ENCODE data around the gene ARHGEF40.
"Not testable (repeated sequence)": the region's sequence is repeated elsewhere in the genome, so short reads cannot be mapped to it uniquely, and the experiment has no call there.

ARHGEF40 gene

DNA sequence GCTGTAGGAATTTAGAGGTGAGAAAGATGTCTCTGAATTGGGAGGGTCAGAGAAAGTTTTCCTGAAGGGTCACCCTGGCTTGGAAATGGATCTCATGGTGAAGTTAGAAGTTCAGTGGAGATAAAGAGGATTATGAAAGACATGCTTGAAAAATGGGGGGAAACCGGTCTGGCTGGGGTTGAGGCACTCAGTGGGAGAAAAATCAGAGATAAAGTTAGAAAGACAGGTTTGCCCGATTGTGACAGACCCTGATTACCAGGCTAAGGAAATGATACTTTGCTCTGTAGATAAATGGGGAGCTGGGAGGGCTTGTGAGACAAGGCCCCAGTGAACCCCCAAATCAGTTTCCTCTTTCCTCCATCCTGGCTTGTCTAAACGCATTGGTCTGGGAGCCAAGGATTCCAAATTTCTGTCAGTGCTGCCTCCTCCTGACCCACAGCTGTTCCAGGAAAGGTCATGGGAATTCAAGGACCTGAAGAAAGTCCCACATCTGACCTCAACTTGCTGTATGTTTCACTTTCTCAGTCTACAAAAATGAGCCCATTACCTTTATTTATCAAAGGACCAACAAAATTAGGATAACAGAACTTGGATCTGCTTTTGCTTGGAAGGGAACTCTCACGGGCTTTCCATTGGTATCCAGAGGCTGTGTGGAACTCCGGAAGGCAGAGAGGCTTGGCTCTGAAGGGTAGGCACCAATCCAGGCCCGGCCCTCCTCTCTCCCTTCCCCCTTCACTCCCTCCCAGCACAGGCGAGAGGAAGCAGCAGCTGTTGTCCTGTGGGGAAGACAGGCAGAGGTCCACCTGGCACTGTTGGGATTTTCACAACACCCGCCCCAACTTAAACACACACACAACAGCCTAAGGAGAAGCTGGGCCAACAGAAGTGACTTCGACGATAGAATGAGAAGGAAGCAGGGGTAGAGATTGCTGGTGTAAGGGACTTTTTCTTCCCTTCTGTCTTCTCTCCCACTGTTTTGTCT, 31.4 kb upstream of the ARHGEF40 start:
- Histone ChIP-seq H3K4me3 (no peak overlapping the region), H3K27ac (peak overlapping the region in 19 of 21 experiments; percentile 30 to 76 (median 58))

DNA sequence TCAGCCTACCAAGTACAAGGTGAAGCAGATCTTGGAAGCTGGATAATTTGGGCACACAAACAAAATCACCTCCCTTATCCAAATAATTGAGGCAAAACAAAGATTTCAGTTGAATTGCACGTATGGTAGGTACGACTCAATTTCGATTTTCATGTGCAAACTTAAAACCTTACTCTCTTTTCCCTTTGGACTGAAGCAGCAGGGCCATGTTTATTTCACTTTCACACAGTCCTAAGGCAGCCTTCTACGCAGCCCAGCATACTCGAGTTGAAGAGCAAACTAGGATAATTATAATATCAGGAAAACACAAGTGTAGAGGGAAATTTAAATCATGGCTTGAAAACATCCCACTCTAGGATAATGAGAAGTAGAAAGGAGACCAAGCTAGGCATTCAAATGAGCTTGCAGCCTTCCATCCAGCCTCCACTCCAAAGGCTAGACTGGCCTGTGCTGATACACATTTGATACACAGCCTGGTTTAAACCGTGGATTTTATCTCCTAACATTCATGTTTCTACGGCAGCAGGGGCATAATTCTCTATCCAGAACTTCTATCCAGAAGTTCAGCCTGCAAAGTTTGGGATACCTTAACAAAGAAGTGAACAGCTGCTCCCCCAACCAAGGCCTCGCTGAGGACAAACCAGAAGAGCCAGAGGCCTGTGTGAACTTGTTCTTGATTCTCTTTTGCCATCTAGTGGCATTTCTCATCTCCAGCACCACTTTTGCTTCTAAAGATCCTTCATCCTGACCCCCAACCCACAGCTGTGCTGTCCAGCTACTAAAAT, 30.3 kb upstream of the ARHGEF40 start:
- Histone ChIP-seq H3K27ac (peak overlapping the region in 19 of 21 experiments; percentile 6 to 76 (median 58)), H3K4me3 (no peak overlapping the region)

DNA sequence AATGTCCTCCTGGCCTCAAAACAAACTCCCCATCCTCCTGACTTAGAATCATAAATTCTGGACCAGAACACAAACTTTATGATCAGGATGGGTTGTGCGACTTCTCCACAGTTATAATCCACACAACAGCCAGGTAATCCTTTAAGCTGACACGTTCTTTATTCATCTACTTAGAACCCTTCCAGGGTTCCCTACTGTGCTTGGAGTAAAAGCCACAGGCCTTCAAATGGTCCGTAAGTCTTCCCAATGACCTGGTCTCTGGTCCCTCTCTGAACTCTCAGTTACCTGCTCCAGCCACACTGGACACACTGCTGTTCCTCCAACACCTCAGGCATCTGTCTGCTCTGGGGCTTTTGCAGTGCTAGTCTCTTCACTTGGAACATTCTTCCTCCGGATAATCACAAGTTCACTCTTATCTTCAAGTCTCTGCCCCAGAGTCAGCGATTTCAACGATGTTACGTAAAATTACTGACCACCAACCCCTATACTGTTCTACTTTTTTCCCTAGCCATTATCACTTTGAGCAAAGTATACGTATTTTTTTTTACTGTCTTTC, 29.7 kb upstream of the ARHGEF40 start:
- Histone ChIP-seq H3K27ac (peak overlapping the region in 1 of 21 experiments; percentile 35), H3K4me3 (no peak overlapping the region)

DNA sequence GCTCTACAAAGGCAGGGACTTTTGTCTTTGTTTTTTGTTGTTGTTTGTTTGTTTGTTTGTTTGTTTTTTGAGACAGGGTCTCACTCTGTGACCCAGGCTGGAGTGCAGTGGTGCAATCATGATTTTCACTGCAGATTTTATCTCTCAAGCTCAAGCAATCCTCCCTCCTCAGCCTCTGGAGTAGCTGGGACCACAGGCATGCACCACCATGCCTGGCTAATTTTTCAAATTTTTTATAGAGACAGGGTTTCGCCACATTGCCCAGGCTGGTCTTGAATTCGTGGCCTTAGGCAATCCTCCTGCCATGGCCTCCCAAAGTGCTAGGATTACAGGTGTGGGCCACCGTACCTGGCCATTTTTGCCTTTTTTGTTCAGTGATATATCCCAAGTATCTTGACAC, 29.2 kb upstream of the ARHGEF40 start:
- peak overlapping the region in 7 of 21 experiments; percentile 13 to 53 (median 28) for H3K27ac ChIP-seq
- H3K4me3 ChIP-seq, result not testable (repeated sequence)

DNA sequence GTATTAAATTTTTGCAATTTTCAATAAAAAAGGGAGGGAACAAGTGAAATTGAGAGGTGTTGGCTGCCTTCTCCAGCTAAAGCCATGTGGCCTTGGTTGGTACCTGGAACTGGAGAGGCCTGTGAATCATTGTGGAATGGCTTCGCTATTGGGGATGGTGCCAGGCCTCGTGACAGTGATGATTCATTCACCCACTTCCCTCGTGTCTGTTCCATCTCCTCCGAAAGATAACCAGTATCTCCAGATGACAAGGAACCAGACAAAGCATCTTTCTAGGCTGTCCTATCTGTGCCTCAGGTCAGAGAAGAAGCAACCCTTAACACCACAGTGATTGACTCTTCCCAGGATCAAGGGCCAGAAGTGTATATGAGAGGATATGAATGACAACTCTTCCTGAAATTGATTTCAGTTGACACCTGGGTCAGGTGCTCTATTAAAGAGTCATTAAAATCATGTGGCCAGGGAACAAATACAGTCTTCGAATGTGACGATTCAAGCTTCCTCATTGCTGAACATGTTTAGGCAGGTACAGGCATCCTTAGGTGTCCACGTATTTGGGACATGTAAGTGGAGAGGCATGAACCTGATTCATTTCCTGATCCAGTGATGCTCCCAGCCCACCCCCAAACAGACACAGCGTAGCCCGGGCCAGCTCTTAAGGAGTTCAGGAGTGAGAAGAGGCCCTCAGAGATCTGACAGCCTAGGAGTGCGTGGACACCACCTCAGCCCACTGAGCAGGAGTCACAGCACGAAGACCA, 28.2 kb upstream of the ARHGEF40 start, which contains the start of gene RNASE7:
Gene RNASE7, plus strand, starts transcription at position 687 of the 758 bp plus-strand sequence. CDS start 631 bp downstream, outside the sequence.
- no peak within 1 kb of the TSS for H3K4me3 ChIP-seq
- H3K27ac ChIP-seq, result peak within 1 kb of the TSS in 10 of 21 experiments; percentile 13 to 70 (median 26)

DNA sequence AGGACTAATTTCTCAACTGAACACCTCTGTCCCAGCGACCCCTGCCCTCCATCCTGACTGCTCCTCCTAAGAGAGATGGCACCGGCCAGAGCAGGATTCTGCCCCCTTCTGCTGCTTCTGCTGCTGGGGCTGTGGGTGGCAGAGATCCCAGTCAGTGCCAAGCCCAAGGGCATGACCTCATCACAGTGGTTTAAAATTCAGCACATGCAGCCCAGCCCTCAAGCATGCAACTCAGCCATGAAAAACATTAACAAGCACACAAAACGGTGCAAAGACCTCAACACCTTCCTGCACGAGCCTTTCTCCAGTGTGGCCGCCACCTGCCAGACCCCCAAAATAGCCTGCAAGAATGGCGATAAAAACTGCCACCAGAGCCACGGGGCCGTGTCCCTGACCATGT, 27.2 kb upstream of the ARHGEF40 start:
- H3K27ac ChIP-seq, result peak overlapping the region in 2 of 21 experiments; percentile 26 to 30

DNA sequence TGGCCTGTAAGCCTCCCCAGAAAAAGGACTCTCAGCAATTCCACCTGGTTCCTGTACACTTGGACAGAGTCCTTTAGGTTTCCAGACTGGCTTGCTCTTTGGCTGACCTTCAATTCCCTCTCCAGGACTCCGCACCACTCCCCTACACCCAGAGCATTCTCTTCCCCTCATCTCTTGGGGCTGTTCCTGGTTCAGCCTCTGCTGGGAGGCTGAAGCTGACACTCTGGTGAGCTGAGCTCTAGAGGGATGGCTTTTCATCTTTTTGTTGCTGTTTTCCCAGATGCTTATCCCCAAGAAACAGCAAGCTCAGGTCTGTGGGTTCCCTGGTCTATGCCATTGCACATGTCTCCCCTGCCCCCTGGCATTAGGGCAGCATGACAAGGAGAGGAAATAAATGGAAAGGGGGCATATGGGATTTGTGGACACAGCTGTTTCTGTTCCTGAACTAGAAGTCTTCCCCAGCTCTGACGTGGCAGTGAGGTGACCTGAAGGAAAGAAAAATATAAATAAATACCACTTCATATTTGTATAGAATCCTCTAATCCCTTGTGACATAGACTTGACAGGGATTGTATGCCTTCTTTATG, 26.6 kb upstream of the ARHGEF40 start:
- Histone ChIP-seq H3K27ac (peak overlapping the region in 2 of 21 experiments; percentile 25 to 26), H3K4me3 (no peak overlapping the region)

More for the DNA sequence above, 27.2 kb upstream of the ARHGEF40 start:
- no peak overlapping the region for H3K4me3 ChIP-seq

DNA sequence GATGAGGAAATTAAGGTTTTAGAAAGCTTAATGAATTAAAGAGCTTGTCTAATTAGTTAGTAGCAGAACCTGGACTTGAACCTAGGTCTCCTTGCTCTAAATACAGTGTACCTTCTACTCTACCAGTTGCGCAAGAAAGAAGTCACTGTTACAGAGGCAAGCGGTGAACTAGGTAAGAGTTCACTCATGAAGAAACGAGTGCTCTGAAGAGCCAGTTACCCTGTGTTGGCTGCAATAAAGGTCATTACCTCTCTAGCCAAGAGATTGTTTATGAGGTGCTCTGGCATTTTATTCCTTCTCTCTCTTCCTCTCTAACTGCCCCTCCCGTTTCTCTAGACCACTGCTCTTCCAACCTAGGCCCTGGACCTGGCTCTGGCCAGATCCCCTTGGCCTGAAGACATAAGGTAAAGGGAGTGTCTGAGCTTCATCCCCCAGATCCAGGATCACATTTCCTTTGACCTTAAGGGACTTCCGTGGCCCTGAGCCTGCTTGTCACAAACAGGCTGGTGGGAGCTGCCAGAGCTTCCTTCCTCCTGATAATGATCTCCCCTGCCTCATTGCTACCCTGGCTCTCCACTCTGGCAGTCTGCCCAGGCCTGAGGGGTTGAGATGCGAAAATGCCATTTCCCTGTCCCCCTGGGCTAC, 26.0 kb upstream of the ARHGEF40 start:
- Histone ChIP-seq H3K27ac (peak overlapping the region in 2 of 21 experiments; percentile 25 to 39), H3K4me3 (no peak overlapping the region)

DNA sequence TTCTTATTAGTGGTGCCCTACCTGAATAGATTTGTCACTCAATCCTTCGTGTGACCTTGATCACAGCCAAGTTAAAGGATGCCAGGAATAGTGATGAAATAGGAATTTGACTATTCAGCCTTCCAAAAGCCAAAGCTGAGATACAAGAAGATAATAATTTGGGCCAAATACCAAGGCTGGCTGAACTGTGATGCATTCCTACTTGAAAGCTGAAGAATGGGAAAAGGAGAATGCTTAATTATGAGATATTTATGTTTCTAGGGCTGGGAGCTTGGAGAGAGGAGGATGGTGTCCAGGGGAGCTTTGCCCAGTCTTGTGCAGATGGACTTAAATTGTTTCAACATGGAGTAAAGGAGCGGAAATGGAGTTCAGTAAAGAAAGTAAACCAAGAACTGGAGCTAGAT, 22.7 kb upstream of the ARHGEF40 start:
- Histone ChIP-seq H3K4me3 (no peak overlapping the region), H3K27ac (peak overlapping the region in 3 of 21 experiments; percentile 15 to 47 (median 22))

DNA sequence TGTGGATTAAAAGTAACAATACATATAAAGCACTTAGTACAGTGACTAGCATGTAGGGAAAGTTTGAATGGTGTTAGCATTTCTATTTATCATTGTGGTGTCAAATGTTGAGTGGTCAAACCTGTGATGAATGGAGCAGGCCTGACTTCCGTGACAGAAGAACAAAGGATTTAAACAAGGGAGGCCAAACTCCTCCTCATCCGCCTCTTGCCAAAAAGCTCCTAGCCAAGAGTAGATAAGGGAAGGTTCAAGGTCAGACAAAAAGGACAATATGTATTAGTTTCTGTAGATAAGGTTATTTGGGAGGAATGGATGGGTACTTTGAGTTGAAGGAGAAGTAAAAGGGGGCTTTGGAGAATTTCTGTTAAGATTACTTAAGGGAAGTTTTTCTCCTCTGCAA, 21.5 kb upstream of the ARHGEF40 start:
- no peak overlapping the region for H3K27ac ChIP-seq
- H3K4me3 ChIP-seq, result no peak overlapping the region

DNA sequence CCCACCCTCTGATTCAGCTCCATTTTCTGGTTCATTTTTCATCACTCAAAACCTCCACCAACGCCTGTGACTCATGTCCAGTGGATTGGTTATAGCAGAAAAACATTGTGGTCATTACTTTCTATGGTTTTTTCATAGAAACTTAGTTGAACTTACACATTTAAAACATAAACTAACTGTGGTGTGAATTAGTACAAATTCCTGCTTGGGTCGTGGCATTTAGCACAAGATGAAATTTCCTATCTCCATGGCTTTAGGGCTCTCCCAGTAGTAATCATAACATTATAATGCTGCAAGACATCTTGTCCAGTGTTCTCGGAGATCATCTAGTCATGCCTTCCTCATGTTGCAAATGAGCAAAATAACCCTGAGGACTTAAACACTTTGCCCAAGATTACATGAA, 20.8 kb upstream of the ARHGEF40 start:
- H3K4me3 ChIP-seq, result no peak overlapping the region
- no peak overlapping the region for H3K27ac ChIP-seq

DNA sequence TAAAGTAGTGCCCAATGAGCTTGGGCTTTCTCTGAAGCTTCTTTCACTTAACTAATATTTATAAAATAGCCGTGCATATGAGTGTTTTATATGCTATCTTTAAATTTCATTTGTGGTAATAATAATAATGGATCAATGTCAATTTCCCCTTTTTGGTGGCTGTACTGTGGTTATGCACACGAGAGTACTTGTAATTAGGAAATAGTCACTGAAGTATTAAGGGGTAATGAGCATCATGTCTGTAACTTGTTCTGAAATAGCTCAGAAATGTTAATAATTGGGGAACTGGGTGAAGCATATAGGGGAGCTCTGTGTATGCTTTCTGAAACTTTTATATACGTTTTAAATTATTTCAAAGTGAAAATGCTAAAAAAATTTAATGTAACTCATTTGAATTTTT, 19.5 kb upstream of the ARHGEF40 start:
- Histone ChIP-seq H3K4me3 (no peak overlapping the region), H3K27ac (no peak overlapping the region)

DNA sequence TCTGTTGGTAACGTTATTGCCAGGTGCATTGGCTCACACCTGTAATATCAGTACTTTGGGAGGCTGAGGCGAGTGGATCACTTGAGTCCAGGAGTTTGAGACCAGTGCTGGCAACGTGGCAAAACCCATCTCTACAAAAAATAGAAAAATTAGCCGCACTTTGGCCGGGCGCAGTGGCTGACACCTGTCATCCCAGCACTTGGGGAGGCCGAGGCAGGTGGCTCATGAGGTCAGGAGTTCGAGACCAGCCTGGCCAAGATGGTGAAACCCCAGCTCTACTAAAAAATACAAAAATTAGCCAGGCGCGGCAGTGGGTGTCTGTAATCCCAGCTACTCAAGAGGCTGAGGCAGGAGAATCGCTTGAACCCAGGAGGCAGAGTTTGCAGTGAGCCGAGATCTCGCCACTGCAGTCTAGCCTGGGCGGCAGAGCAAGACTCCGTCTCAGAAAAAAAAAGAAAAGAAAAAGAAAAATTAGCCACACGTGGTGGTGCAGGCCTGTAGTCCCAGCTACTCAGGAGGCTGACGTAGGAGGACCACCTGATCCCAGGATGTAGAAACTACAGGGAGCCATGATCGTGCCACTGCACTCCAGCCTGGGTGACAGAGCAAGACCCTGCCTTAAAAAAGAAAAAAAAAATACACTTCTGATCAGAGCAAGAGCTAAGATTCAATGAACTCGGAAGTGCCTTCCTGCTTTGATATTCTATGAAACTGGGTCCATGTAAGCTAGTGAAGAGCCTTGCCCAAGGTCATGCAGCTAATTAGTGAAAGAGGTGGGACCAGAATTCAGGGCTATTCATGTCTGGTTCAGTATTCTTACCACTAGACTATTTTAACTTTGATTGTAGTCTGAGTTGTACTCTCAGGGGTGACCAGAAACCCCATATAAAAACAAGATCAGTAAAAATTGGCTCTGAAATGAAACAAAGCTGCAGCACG, 16.7 kb upstream of the ARHGEF40 start:
- no peak overlapping the region for H3K4me3 ChIP-seq
- no peak overlapping the region for H3K27ac ChIP-seq

DNA sequence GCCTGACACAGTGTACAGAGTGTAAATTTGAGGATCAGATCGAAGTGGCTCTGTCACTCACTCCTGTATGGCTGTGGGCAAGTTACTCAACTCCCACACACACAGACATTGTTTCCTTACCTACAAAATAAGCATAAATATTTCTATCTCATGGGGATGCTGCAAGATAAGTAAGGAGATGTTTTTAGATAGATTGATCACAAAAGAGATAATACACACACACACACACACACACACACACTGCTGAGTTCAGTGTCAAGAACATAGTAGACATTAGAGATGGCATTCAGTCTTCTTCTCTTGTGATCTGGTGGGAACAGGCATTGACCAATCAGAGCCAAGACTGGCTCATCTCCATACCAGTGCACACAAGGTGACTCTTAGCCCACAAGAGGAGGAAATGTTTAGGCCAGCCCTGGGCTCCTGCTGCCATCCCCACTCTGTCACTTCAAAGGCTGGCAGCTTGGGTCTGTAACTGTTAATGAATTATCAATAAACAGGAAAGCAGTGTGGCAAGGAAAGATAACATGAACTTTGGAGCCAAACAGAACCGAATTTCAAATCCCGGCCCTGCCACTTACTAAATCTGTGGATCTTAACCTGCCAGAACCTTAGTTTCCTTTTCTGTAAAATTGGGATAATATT, 15.9 kb upstream of the ARHGEF40 start:
- no peak overlapping the region for H3K27ac ChIP-seq
- H3K4me3 ChIP-seq, result no peak overlapping the region

DNA sequence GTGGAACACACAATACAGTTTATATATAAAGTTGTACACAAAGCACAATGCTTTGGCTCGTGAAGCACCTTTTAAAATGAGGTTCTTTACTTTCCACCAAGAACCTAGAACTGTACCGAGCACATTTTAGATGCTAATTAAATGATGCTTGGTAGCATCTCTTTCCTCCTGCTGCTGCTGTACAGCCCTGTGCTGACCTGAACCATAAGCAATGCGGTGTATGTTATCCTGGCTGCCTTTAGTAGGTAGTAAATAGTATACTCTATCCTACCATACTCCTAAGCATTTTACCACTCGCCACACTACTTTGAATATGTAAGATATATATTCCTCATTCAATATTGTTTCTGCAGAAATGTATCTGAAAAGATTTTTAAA, 15.3 kb upstream of the ARHGEF40 start:
- no peak overlapping the region for H3K27ac ChIP-seq
- no peak overlapping the region for H3K4me3 ChIP-seq

DNA sequence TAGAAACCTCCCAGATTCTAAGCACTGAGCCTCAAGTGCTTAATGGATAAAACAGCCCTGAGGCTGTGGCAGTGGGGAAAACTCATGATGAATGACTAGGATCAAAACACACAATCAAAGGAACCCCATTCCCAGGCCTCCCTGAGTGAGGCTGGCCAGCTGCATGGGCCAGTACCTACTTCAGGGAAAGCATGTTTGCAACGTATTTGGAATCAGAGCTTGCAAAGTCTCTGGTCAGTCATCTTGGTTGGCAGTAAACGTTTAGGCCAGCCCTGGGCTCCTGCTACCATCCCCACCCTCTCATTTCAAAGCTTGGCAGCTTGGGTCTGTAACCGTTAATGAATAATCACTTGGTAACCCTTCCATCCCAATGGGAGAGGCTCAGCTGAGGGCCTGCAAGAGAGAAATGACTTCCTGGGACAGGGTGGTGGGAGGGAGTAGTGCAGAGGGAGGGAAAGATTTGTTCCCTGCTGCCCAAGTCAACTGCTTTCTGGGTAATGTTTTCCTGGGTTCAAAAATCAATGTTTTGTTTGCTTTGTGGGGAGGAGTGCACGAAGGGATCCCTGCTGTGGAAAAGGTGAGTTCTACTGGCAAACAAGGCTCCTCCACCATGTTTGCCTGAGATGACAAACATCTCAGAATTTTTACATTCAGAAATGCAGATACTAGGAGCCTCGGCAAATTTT, 14.5 kb upstream of the ARHGEF40 start:
- H3K27ac ChIP-seq, result peak overlapping the region in 1 of 21 experiments; percentile 21
- no peak overlapping the region for H3K4me3 ChIP-seq
